ENCODE data around the gene DOLPP1.
A peak's percentile ranks its signal among the peaks of the same experiment; 100 is the strongest.

The DOLPP1 gene

DNA sequence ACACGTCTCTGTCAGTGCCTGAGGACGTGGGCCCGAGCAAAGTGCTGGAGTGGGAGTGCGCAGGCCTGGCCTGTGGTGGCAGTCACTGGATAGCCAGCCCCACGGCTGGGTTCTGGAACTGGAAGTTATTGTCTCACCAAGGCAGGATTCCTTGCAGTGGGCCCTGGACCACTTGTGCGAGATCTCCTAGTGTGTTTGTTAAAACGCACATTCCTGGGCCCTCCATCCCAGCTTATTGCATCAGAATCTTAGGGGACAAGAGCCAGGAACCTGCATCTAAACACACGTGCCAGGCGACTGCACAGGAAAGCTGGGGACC is 57.2 kb downstream of the DOLPP1 start:
- in situ Hi-C loops (cut with HindIII; ENCODE audit: low sequenced_read_pairs) = no loop called here
- no peak overlapping the region for H3K4me3 ChIP-seq (ENCODE audit: low read depth, low read length)
- DNase-seq (ENCODE audit: low read depth) = no peak
- TF ChIP-seq, protein P1, sequence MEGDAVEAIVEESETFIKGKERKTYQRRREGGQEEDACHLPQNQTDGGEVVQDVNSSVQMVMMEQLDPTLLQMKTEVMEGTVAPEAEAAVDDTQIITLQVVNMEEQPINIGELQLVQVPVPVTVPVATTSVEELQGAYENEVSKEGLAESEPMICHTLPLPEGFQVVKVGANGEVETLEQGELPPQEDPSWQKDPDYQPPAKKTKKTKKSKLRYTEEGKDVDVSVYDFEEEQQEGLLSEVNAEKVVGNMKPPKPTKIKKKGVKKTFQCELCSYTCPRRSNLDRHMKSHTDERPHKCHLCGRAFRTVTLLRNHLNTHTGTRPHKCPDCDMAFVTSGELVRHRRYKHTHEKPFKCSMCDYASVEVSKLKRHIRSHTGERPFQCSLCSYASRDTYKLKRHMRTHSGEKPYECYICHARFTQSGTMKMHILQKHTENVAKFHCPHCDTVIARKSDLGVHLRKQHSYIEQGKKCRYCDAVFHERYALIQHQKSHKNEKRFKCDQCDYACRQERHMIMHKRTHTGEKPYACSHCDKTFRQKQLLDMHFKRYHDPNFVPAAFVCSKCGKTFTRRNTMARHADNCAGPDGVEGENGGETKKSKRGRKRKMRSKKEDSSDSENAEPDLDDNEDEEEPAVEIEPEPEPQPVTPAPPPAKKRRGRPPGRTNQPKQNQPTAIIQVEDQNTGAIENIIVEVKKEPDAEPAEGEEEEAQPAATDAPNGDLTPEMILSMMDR (IDR thresholded peaks at IDR 0.05; ENCODE audit: low read depth, low read length, missing control alignments) = no peak

DNA sequence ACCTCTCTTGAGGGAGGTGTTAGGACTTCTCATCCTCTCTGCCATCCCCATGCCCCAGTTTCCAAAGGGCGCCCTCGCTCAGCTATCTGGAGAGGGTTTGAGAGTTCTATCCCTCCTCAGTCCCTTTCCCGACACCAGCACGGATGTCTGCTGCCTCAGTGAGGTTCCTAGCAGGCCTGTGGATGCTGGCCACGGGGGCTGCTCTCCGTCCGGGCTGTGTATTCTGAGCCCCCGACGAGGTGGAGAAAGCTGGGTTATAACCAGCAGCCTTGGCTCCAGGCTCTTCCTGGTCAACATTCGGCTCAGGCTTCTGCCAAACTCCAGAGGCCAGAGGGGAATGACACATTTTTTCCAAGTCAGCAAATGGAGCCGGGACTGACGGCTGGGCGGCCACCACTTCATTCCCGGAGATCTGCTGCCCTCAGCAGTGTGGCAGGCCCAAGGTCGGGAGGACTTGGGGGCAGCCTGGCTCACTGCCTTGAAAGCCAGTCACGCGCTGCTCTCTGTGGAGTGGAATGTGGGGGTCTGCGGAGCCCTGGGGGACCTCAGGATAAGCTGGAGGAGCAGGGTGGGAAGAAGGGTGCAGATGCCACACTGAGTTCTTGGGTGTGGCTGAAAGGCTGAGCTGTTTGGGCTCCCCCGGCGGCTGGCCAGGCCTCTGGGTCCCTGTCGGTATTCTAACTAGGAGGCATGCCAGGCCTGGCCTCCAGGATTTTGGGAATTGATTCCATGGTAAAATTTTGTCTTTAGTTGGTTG is 57.7 kb downstream of the DOLPP1 start:
- no peak for DNase-seq (ENCODE audit: low read depth)
- H3K4me3 ChIP-seq (ENCODE audit: low read depth, low read length) = no peak overlapping the region
- TF ChIP-seq, protein P1 (IDR thresholded peaks at IDR 0.05; ENCODE audit: low read depth, low read length, missing control alignments) = no peak
- in situ Hi-C loops (cut with HindIII; ENCODE audit: low sequenced_read_pairs) = no loop called here

DNA sequence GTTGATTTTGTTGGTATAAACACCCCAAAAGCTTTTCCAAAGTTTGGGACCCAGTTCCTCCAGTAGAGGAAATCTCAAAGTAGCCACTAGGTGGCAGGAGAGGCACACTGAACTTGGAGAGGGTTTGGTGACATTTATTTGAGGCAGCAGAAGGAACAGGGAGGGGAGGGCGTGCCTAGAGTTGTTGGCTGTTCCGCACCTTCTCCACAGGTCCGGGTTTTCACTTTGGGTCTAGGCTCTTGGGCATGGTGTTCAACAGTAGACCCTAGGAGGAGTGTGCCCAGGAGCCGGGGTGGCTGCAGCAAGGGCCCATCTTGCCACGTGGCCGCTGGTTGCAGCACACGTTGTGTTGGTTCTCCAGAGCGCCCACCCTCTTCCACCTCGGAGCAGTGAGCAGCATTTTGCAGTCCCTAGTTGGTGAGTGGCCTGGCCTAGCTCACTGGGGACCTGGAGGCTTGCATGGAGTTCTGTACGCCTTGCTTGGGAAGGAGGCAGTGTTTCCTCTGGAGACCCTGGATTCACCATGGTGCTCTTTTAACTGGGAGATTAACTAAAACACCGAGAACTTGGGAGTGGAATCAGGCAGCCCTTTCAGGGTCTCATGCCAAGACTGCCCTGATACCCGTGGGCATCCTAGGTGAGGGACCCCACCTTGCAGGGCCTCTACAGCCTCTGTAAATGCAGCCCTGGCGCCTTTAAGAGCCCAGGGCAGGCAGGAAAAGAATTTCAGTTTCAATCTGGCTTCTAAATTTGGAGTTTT is 58.5 kb downstream of the DOLPP1 start:
- in situ Hi-C loops (cut with HindIII; ENCODE audit: low sequenced_read_pairs) = no loop called here
- peak; percentile 72 for DNase-seq (ENCODE audit: low read depth)

DNA sequence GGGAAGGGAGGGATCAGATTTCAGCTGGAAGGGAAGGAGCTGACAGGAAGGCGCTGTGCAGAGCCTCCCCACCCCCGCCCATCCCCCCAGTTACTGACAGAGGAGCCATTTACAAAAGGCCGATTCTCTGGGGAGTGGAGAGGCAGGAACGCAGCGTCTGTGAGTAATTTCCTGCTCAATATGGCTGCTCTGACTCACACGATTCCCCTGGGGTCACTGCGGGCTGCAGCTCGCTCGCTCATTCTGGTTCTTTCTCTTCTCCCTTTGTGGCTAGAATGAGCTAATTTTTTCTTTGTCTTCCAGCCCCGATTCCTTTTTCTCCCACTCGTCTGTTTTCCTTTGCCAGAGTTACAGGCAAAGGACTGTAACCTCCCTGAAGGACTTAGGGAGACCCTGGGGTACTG is 59.1 kb downstream of the DOLPP1 start:
- in situ Hi-C loops (cut with HindIII; ENCODE audit: low sequenced_read_pairs) = no loop called here
- TF ChIP-seq, protein P1 (IDR thresholded peaks at IDR 0.05; ENCODE audit: low read depth, low read length, missing control alignments) = no peak
- H3K4me3 ChIP-seq (ENCODE audit: low read depth, low read length) = peak overlapping the region; percentile 46
- peak; percentile 99 for DNase-seq (ENCODE audit: low read depth)

More for the DNA sequence above, 58.5 kb downstream of the DOLPP1 start:
- H3K4me3 ChIP-seq (ENCODE audit: low read depth, low read length) = peak overlapping the region; percentile 46
- TF ChIP-seq, protein P1 (IDR thresholded peaks at IDR 0.05; ENCODE audit: low read depth, low read length, missing control alignments) = peak; percentile 81
